ENCODE measurements around the gene ZNF157. TPM values are rescaled to one million over a fixed set of nuclear protein-coding genes. Genes with fewer than 3 reads are reported as not detected.

The ZNF157 gene
- total and polyA plus RNA-seq, 2 of the 8 experiments (the other 6 are each of a cell fraction or from before 2014, with no cell fraction given): 0.67 to 2.2 TPM

- H2AFZ ChIP-seq (ENCODE audit: low read length): 0 out of 2 replicates have a peak overlapping the region, but pooled peaks have one; percentile 10
- peak overlapping the region; percentile 97 for H2AK5ac ChIP-seq (ENCODE audit: low read depth, low read length)
- peak overlapping the region in 3 of 4 experiments; percentile 35 to 62 (median 62); a peak in 5 of 7 replicates for H3K9ac ChIP-seq (replicated peaks in 1 of 4; ENCODE audit: extremely low read depth in 1 of 4, low read depth in 3 of 4, low read length in 3 of 4)
- H3K27me3 ChIP-seq (replicated peaks in 1 of 4; ENCODE audit: control insufficient read depth in 3 of 4, extremely low read depth in 1 of 4, insufficient read depth in 3 of 4, low read length in 3 of 4): no peaks in the 10 kb centered on the region
- H3K9me3 ChIP-seq (ENCODE audit: insufficient read depth in 2 of 2, low read depth in 1 of 2, low read length in 1 of 2): no peaks in the 10 kb centered on the region
- H2BK5ac ChIP-seq (ENCODE audit: low read depth, low read length): peak overlapping the region; percentile 93
- no peak overlapping the region for H3K56ac ChIP-seq (replicated peaks; ENCODE audit: insufficient read length, low read depth, low read length)
- H4K8ac ChIP-seq (ENCODE audit: extremely low read depth, insufficient read depth, low read length): peak overlapping the region; percentile 96; the same call in 1 of the 2 replicates
- ChIA-PET CTCF (ENCODE audit: partially characterized antibody) (interaction anchor here (0.8 to 1.8 kb wide), 6 partner anchors 9 to 48 kb away, joined by 3 to 6 read pairs (median 3); no protein-coding TSS in a partner anchor), POLR2A (ENCODE audit: partially characterized antibody) (interaction anchor here (0.6 to 2.3 kb wide), 16 partner anchors 9 to 202 kb away, joined by 3 to 24 read pairs (median 6); partner anchors contain the start of gene USP11)
- peak overlapping the region; percentile 55 for H2BK120ac ChIP-seq (replicated peaks; ENCODE audit: low read depth, low read length)
- H3K4ac ChIP-seq (replicated peaks; ENCODE audit: insufficient read length, low read depth, low read length): peak overlapping the region; percentile 94
- H3K23ac ChIP-seq (ENCODE audit: insufficient read length): no peak overlapping the region
- peak overlapping the region; percentile 100 for H4K91ac ChIP-seq (replicated peaks; ENCODE audit: insufficient read length, low read length)
- no peaks in the 10 kb centered on the region for H3K79me2 ChIP-seq (ENCODE audit: control insufficient read depth in 1 of 2, insufficient read depth in 2 of 2, low read length in 2 of 2)
- DNase-seq (ENCODE audit: low read depth in 1 of 2, low spot score in 2 of 2): peak; percentile 78 to 84
- peak; percentile 86 for FAIRE-seq
- H3K14ac ChIP-seq (ENCODE audit: insufficient read length): no peak overlapping the region
- peak overlapping the region; percentile 87 for H3K27ac ChIP-seq (ENCODE audit: low read depth, low read length)
- H3K23me2 ChIP-seq (ENCODE audit: low read depth, low read length): no peaks in the 10 kb centered on the region
- 0 out of 2 replicates have a peak overlapping the region, but pooled peaks have one; percentile 90 for H2BK20ac ChIP-seq (ENCODE audit: low read length)
- peak overlapping the region; percentile 97 for H3K18ac ChIP-seq (ENCODE audit: extremely low read depth, low read length)
- no peaks in the 10 kb centered on the region for H4K20me1 ChIP-seq (replicated peaks in 1 of 2; ENCODE audit: control insufficient read depth in 1 of 2, insufficient read depth in 2 of 2, low read length in 2 of 2)
- H4K5ac ChIP-seq (ENCODE audit: insufficient read length, low read depth, low read length): peak overlapping the region; percentile 95
- H3K36me3 ChIP-seq (ENCODE audit: control insufficient read depth in 2 of 4, insufficient read depth in 4 of 4, low read length in 3 of 4): no peaks in the 10 kb centered on the region
- peak overlapping the region in 3 of 4 experiments; percentile 15 to 45 (median 15); a peak in 4 of 8 replicates for H3K4me3 ChIP-seq (ENCODE audit: extremely low read depth in 1 of 4, insufficient read depth in 2 of 4, low read depth in 3 of 4, low read length in 4 of 4)
- 7% methylated on average over 11 of the region's 19 CpGs; no CpG with 5 or more reads in 1 of the 2 experiments for WGBS, 2 experiments (ENCODE audit: extremely low coverage in 1 of 2, insufficient coverage in 1 of 2, insufficient read length in 1 of 2, insufficient replicate concordance in 2 of 2, low coverage in 1 of 2, low lambda C conversion rate in 2 of 2, missing lambda C conversion rate in 1 of 2)
- peak overlapping the region; percentile 65 to 68 for H3K4me2 ChIP-seq (ENCODE audit: insufficient read depth in 1 of 2, low read depth in 2 of 2, low read length in 2 of 2)
- H2BK12ac ChIP-seq (ENCODE audit: low read depth, low read length): peak overlapping the region; percentile 99; the same call in 1 of the 2 replicates
- 0 out of 2 replicates have a peak overlapping the region, but pooled peaks have one; percentile 46 for H2BK15ac ChIP-seq (ENCODE audit: low read length)
- peaks cover 0 to 12% (median 6%) of the 10 kb centered on the region in 4 experiments; a peak in 6 of 7 replicates for H3K4me1 ChIP-seq (replicated peaks in 1 of 4; ENCODE audit: control insufficient read depth in 3 of 4, insufficient read depth in 4 of 4, low read length in 3 of 4)
- H3K79me1 ChIP-seq (ENCODE audit: low read depth, low read length): no peaks in the 10 kb centered on the region
- TF ChIP-seq RNF2 (IDR thresholded peaks at IDR 0.05; ENCODE audit: borderline replicate concordance, low read depth, low read length, missing control alignments, poor library complexity, severe bottlenecking) (no peak), CTBP2 (IDR thresholded peaks at IDR 0.05; ENCODE audit: borderline replicate concordance, insufficient read depth, insufficient read length, low read length) (no peak), BACH1 (IDR thresholded peaks at IDR 0.05; ENCODE audit: low read length) (no peak), CREB1 (IDR thresholded peaks at IDR 0.05) (peak; percentile 81), KDM5A (IDR thresholded peaks at IDR 0.05; ENCODE audit: low read length) (no peak), HDAC2 (IDR thresholded peaks at IDR 0.05; ENCODE audit: borderline replicate concordance in 1 of 2, low read depth in 2 of 2, low read length in 2 of 2) (no peak), TAF1 (IDR thresholded peaks at IDR 0.05; ENCODE audit: low read depth, low read length) (peak; percentile 53; the same call in 1 of the 2 replicates), YY1 (IDR thresholded peaks at IDR 0.05; ENCODE audit: low read depth, low read length) (peak; percentile 99), SAP30 (IDR thresholded peaks at IDR 0.05; ENCODE audit: insufficient read depth, insufficient replicate concordance, low read length) (peak; percentile 42), RXRA (IDR thresholded peaks at IDR 0.05; ENCODE audit: insufficient read depth, low read depth, low read length) (no peak), SP2 (IDR thresholded peaks at IDR 0.05; ENCODE audit: low read length) (no peak), GABPA (IDR thresholded peaks at IDR 0.05; ENCODE audit: borderline replicate concordance, insufficient read depth, low read length) (no peak)
Observed at GRCh38 chrX:47321386-47321785, 49.0 kb upstream of the ZNF157 start.
